SJSA1 (cell line): ENCODE results near the gene TSPAN3. TPM values are rescaled to one million over a fixed set of nuclear protein-coding genes. Genes with fewer than 3 reads are reported as not detected.

Experiments used
- DNase-seq, 2 experiments: peaks; one replicate each; pipeline ENCODE4 v3.0.0-alpha.2; 2015 to 2020; ENCODE audit warnings: low spot score in 2 of 2, low read depth in 1 of 2
- H3K27ac ChIP-seq: fragments of 250-450 bp; sonication (Bioruptor Pico); 2 replicates; pipeline ENCODE4 v1.5.1; 2020; ENCODE audit warnings: mild to moderate bottlenecking, moderate library complexity
- H3K27me3 ChIP-seq: fragments of 250-450 bp; sonication (Bioruptor Pico); replicated peaks from 2 replicates; pipeline ENCODE4 v1.5.1; 2020; ENCODE audit warnings: mild to moderate bottlenecking, moderate library complexity
- H3K36me3 ChIP-seq: fragments of 250-450 bp; sonication (Bioruptor Pico); 2 replicates; pipeline ENCODE4 v1.5.1; 2020; ENCODE audit warnings: mild to moderate bottlenecking
- H3K4me1 ChIP-seq: fragments of 250-450 bp; sonication (Bioruptor Pico); replicated peaks from 2 replicates; pipeline ENCODE4 v1.6.1; 2021; ENCODE audit warnings: mild to moderate bottlenecking
- H3K4me3 ChIP-seq: fragments of 250-450 bp; sonication (Bioruptor Pico); 2 replicates; pipeline ENCODE4 v1.5.1; 2020; ENCODE audit warnings: mild to moderate bottlenecking
- H3K9me3 ChIP-seq: fragments of 250-450 bp; sonication (Bioruptor Pico); replicated peaks from 2 replicates; pipeline ENCODE4 v1.5.1; 2020; ENCODE audit warnings: mild to moderate bottlenecking
- total RNA-seq: library from RNA; depleted of rRNA; stranded (reverse); fragments of >200 nt; shearing (Covaris generic); gene quantifications from 2 replicates; pipeline ENCODE4 v1.2.3, GENCODE V29; 2014

TSPAN3 gene
- total RNA-seq, 1 experiment from 2014 or later = 331 TPM

DNA sequence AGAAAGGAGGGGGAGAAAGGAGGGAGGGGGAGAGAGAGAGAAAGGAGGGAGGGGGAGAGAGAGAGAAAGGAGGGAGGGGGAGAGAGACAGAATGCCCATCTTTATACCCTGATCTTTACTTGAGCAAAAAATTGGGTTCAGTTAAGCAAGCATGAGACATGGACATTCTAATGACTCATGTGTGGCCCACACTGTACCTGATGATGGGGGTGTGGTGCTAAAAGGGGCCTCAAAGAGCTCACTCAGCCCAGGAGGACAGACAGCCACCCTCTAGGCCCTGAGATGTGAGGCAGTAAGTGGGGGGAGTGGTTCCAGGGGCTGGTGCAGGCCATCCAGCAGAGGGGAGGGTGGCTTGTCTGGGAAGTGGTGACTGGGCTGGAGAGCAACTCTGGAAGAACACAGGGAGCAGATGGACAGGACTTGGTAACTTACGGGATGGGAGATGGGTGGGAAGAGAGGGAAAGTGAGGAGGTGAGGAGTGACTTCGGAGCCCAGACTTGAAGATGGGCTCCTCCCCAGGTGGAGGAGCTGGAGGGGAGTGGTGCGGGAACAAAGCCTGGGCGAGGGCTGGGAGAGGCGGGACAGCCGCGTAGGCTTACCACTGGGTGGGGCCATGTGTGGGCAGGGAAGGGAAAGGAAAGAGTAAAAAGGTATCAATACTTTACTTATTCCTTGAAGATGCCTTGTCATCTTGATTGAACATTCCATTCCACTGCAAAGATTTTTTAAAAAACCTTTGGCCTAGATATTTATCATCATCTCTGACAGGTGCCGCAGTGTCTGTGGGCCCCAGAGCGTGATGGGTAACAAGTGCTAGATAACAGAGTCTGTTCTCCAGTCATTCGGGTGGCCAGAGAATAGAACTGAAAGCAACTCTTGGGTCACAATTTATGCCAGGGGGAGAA, 32.3 kb downstream of the TSPAN3 start:
- no peak overlapping the region for H3K27ac ChIP-seq
- H3K36me3 ChIP-seq = peaks cover 27% of the 10 kb centered on the region
- H3K27me3 ChIP-seq = no peaks in the 10 kb centered on the region
- H3K9me3 ChIP-seq = no peaks in the 10 kb centered on the region
- no peak for DNase-seq
- H3K4me3 ChIP-seq = no peak overlapping the region
- H3K4me1 ChIP-seq = no peaks in the 10 kb centered on the region

DNA sequence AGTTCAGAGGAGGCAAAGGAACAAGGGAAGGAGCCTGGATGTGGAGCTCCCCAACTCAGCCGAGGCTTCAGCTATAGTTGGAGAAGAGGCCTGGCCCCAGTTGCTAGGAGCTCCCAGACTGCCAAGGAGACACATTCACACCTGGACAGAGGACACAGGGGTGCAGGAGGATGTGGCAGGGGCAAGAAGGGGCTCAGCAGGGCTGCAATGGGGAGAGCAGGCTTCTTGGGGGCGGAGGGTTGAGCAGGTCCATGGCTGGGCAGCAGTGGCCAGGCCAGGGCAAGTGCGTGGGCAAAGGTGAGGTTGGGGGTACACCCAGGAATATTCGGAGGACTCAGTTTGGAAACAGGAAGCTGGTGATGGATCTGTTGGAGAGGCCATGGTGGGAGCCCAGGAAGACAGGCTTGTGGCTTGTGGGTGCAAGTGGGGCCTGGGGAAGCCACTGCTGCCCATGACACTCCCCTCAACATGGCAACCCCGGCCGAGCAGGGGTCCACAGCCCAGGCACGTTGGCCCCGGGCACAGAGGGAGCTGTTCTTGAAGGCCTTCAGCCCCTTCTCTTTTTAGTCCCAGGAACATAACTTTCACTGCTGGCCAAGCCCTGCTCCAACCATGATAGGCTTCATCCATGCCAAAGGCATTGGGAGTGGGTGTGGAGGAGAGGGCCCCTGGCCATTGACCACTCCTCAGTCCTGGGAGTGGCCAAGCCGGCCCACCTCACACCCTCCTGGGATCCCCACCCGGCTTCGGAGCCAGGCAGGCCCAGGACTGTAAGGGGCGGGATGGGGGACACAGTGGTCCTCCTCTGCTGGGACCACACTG, 33.3 kb downstream of the TSPAN3 start:
- H3K27me3 ChIP-seq = no peaks in the 10 kb centered on the region
- H3K4me1 ChIP-seq = no peaks in the 10 kb centered on the region
- H3K4me3 ChIP-seq = no peak overlapping the region
- no peaks in the 10 kb centered on the region for H3K9me3 ChIP-seq
- H3K27ac ChIP-seq = no peak overlapping the region
- no peak for DNase-seq
- peaks cover 17% of the 10 kb centered on the region for H3K36me3 ChIP-seq

DNA sequence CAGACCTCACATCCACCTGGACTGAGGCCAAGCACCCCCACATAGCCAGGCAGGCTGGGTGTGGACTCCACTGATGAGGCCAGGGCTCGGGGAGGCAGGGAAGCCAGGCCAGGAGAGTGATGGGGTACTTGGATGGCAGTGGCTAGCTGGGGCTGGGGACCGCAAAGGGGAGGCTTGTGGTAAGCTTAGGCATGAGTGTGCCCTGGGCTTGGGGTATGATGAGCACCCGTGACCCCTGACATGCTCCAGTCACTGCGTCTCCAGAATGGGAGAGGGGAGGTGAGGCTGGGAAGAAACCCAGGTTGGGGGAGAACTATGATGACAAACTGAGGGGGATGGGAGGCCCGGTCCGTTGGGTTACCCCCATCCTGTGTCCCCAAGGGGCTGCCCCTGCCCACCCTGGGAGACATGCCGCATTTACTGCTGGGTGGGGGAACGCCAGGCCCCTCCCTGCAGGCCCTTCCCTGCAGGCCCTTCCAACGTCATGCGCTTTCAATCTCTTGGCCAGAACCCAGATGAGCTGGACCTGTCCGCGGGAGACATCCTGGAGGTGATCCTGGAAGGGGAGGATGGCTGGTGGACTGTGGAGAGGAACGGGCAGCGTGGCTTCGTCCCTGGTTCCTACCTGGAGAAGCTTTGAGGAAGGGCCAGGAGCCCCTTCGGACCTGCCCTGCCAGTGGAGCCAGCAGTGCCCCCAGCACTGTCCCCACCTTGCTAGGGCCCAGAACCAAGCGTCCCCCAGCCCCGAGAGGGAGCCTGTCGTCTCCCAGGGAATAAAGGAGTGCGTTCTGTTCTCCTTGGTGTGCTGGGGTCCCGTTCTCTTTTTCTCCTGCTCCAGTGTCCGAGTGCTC, 34.1 kb downstream of the TSPAN3 start:
- Histone ChIP-seq H3K27me3 (no peaks in the 10 kb centered on the region), H3K9me3 (no peaks in the 10 kb centered on the region), H3K4me1 (no peaks in the 10 kb centered on the region), H3K36me3 (peaks cover 9% of the 10 kb centered on the region), H3K27ac (no peak overlapping the region), H3K4me3 (no peak overlapping the region)
- DNase-seq = peak in 1 of 2 experiments; percentile 41

DNA sequence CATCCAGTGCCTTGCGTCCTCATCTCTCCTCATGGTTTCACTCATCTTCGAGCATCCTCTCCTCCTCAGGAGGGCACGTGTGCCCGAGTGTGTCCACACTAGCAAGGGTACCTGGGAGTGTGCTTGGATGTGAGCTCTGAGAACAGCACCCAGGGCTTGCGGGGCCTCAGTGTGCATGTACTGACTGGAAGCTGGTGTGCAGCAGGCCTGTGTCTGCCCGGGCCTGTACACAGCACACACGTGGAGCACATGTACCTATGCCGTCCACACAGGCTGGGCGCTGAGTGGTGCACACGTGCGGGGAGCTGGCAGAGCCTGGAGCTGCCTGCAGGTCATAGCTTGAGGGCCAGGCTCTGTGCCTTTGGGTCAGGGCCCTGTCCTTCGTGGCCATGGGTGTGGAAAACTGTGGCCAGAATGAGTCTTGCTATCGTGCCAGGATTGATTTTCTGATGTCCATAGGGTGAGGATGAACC, 34.9 kb downstream of the TSPAN3 start:
- no peaks in the 10 kb centered on the region for H3K4me1 ChIP-seq
- no peak overlapping the region for H3K27ac ChIP-seq
- H3K4me3 ChIP-seq = no peak overlapping the region
- no peak for DNase-seq
- H3K36me3 ChIP-seq = peaks cover 9% of the 10 kb centered on the region
- no peaks in the 10 kb centered on the region for H3K9me3 ChIP-seq
- no peaks in the 10 kb centered on the region for H3K27me3 ChIP-seq

DNA sequence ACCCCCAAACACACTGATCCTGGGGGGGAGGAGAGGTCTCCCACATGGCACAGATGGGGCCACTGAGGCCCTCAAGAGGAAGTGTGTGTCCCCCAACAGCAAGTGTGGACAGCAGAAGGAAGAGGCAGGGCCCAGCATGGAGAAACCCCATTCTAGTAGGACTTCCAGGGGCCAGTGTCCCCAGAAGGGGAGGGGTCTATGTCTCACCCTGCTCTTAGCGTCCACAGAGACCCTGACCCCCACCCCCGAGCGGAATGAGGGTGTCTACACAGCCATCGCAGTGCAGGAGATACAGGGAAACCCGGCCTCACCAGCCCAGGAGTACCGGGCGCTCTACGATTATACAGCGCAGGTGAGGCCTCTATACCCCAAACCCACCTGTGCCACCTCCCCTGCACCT, 35.3 kb downstream of the TSPAN3 start:
- no peak overlapping the region for H3K27ac ChIP-seq
- H3K4me1 ChIP-seq = no peaks in the 10 kb centered on the region
- peak in 1 of 2 experiments; percentile 40 for DNase-seq
- H3K4me3 ChIP-seq = no peak overlapping the region
- H3K36me3 ChIP-seq = peaks cover 9% of the 10 kb centered on the region
- H3K9me3 ChIP-seq = no peaks in the 10 kb centered on the region
- H3K27me3 ChIP-seq = no peaks in the 10 kb centered on the region

DNA sequence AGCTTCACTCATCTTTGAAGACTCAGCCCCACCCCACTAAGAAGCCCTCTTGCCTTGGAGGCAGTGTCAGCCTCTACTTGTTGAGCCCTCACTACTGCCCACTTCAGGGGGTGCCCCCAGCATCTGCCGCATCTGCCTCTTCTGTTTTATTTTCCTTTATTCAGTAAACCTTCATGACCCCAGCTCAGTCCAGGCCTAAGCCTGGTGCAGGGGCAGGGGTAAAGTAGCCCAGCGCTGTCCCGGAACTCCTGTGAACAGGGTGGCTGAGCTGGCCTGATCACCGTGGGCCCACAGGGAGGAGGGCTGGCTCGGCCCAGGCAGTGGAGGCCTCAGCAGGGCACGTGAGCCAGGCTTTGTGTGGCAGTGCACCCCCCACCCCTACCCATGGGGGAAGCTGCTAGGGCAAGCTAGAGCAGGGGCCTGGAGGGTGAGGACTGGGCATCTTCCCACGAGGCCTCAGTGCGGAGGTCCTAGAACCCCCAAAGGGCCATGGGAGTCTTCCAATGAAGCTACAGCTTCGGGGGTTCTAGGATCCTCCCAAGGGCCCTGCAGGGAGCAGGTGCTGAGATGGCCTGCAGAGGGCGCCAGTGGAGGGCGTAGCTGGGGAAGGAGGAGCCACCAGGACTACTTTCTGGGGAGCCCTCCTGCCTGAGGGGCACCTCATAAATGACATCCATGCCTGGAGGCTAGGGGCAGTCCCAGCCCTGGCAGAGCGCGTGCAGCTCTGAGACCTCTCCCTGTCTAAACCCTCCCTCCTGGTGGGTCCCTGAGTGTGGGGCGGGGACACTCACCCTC, 36.0 kb downstream of the TSPAN3 start:
- H3K27me3 ChIP-seq = no peaks in the 10 kb centered on the region
- no peaks in the 10 kb centered on the region for H3K9me3 ChIP-seq
- H3K4me3 ChIP-seq = no peak overlapping the region
- peak in 1 of 2 experiments; percentile 48 for DNase-seq
- H3K4me1 ChIP-seq = peaks cover 6% of the 10 kb centered on the region
- no peak overlapping the region for H3K27ac ChIP-seq
- H3K36me3 ChIP-seq = peaks cover 9% of the 10 kb centered on the region

DNA sequence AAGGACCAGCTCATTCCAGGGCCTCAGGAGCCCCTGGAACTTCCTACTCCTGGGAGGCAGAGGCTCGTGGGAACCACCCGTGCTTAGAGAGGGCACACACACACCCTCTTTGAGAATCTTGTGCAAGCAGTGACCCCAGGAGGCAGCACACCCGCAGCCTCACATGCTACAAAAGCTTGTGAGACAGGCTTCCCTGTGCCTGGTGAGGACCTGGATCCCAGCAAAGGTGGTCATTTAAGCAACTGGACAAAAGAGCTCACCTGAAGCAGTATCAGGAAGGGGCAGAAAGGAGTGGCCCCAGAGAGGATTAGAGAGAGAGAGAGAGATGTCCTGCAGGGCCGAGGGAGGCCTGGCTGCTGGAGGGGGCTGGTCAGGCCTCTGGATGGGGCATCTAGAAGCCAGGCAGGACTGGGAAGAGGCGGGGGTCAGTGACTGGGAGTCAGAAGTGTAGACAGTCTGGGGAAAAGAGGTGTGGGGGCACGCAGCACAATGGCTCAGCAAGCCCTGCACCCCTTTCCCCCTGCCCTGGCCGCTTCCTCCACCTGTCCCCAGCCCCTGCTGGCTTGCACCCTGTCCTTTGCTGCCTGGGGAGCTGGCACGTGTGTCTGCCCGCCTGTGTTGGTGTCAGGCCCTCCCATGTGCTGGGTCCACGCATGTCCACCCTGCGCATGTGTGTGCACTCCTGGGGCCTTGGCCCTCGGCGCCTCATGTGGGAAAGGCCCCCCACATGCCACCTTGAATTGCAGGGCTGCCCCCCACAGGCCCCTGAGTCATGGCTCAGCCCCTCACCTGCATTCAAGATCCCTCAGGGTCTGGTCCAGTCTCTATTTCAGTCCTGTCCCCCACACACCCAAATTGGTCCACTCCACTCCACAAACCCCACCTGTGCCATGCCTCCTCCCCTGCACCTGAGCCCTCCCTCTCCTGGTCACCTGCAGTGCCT, 36.9 kb downstream of the TSPAN3 start:
- H3K4me1 ChIP-seq = peaks cover 6% of the 10 kb centered on the region
- no peaks in the 10 kb centered on the region for H3K9me3 ChIP-seq
- H3K36me3 ChIP-seq = peaks cover 9% of the 10 kb centered on the region
- DNase-seq = no peak
- no peaks in the 10 kb centered on the region for H3K27me3 ChIP-seq
- no peak overlapping the region for H3K4me3 ChIP-seq
- no peak overlapping the region for H3K27ac ChIP-seq

DNA sequence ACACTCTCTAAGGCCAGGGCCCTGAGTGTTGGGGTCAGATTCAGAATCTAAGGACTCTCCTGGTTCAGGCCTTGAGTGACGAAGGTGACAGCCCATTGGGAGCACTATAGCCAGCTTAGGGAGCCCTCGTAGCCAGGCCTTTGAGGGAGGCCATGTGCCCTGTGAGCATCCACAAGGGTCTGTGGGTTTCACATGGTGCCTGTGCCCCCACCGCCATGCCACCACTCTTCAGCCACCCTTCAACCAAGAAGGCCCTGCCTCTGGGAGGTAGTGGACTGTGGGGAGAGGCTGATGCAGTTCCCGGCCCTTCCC, 37.5 kb downstream of the TSPAN3 start:
- Histone ChIP-seq H3K4me1 (peaks cover 6% of the 10 kb centered on the region), H3K9me3 (no peaks in the 10 kb centered on the region), H3K4me3 (no peak overlapping the region), H3K27me3 (no peaks in the 10 kb centered on the region), H3K27ac (no peak overlapping the region), H3K36me3 (peaks cover 9% of the 10 kb centered on the region)
- no peak for DNase-seq

DNA sequence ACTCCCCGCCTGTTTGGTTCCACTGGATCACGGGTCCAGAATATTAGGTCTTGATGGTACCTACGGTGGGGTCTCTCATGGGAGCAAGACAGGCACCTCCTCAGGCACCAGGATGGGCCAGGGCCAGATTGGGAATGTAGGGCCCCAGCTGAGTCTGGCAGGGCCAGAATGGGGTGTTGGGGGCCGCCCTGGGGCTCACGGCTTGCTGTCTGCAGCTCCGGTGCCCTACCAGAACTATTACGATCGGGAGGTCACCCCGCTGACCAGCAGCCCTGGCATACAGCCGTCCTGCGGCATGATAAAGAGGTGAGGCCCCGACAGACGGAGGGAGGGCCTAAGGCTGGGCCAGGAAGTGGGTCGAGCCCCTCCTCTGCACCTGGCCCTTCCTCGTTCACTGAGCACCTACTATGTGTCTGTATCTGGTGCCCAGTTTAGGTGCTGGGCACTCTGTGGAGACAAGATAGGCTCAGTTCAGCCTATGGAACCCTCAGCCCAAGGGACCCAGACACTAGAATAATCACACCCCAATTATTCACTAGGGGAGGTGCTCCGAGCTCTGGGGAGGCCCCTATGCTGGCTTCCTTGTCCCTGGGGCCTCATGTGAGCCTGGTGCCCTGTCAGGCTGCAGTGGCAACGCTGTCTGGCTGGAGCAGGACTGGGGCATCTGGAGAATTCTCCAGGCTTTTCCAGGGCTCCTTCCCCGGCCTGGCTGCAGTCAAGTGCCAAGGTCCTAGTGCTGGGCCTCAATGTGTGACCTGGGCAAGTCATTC, 38.1 kb downstream of the TSPAN3 start:
- no peaks in the 10 kb centered on the region for H3K27me3 ChIP-seq
- H3K9me3 ChIP-seq = no peaks in the 10 kb centered on the region
- H3K36me3 ChIP-seq = peaks cover 9% of the 10 kb centered on the region
- no peak overlapping the region for H3K4me3 ChIP-seq
- DNase-seq = no peak
- H3K4me1 ChIP-seq = peaks cover 6% of the 10 kb centered on the region
- H3K27ac ChIP-seq = no peak overlapping the region

DNA sequence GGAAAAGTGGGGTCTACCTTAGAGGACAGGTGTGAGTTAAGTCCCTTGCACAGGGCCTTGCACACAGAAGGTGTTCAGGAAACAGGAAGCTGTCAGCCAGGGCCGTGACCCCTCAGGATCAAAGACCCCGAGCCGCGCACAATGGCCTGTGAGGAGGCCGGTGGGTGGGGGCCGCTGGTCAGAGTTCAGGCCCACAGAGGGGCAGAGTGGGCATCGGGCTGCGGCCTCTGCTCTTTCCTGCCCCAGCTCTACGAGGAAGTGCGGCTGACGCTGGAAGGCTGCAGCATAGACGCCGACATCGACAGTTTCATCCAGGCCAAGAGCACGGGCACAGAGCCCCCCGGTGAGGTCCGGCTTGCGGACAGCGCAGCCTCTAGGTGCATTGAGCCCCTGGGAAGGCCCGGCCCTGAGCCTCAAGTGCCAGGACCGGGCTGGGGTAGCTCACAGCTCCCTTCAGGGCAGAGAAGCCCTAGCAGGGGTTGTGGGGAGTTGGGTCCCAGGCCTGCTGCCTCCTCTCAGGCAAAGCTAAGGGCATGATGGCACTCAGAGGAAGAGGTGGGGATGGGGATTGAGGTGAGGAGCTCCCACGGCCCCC, 38.8 kb downstream of the TSPAN3 start:
- Histone ChIP-seq H3K27ac (no peak overlapping the region), H3K27me3 (no peaks in the 10 kb centered on the region), H3K36me3 (peaks cover 6% of the 10 kb centered on the region), H3K9me3 (no peaks in the 10 kb centered on the region), H3K4me1 (peaks cover 6% of the 10 kb centered on the region), H3K4me3 (no peak overlapping the region)
- DNase-seq = no peak

DNA sequence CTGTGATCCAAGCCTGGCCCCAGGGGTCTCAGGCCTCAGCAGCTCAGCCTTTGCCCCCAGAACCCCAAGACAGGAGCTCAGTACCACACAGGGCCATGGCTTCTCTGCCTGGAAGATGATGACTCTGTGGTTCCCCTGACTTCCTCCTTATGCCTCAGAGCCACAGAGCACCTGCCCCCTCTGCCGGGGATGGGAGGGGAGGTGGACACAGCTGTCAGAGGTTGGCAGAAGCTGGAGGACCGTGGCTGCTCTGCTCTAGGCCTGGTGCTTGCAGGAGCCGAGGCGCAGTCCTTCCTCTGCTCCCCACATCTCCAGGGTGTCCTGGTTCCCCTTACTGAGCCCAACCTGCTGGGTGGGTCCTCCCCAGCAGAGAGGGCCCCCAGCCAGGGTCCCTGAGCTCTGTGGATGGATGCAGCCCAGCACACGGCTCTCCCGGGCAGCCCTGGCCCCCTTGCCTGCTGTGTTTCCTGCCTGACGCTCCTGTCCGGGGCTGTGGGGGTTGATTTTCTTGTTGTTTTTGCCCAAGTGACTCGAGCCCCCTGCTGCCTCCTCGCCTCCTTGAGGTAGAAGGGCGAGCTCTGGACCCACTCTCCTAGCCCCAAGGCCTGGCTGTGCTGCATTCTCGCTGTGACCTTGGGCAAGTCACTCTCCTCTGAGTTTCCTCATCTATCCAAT, 39.4 kb downstream of the TSPAN3 start:
- no peak overlapping the region for H3K27ac ChIP-seq
- no peak for DNase-seq
- H3K4me3 ChIP-seq = no peak overlapping the region
- no peaks in the 10 kb centered on the region; the same call in 1 of the 2 replicates for H3K36me3 ChIP-seq
- H3K4me1 ChIP-seq = peaks cover 6% of the 10 kb centered on the region
- no peaks in the 10 kb centered on the region for H3K9me3 ChIP-seq
- no peaks in the 10 kb centered on the region for H3K27me3 ChIP-seq
